GM19023 (cell line): ENCODE measurements around the gene RRBP1.

Experiments
- ATAC-seq: cut with Tn5 transposase; IDR thresholded peaks from one replicate; pipeline ENCODE4 v1.9.1; 2021; ENCODE audit warnings: mild to moderate bottlenecking, moderate library complexity; ENCODE audit not compliant: unreplicated experiment

The RRBP1 gene

GRCh38 chr20:17682103-17682888 is at the start of gene RRBP1:
Gene RRBP1, minus strand, starts transcription at chr20:17682242. Its CDS starts 21,735 bp downstream, at chr20:17660507.
- peak; percentile 91 for ATAC-seq

- ATAC-seq: no peak
Measured at GRCh38 chr20:17731233-17731632, 49.2 kb upstream of the RRBP1 start.

- ATAC-seq: no peak
Measured at GRCh38 chr20:17730071-17730470, 48.0 kb upstream of the RRBP1 start.

- ATAC-seq: no peak
Measured at GRCh38 chr20:17728074-17728473, 46.0 kb upstream of the RRBP1 start.

GRCh38 chr20:17727351-17727750 is 45.3 kb upstream of the RRBP1 start:
- ATAC-seq: no peak

- ATAC-seq: no peak
Measured at GRCh38 chr20:17726902-17727301, 44.9 kb upstream of the RRBP1 start.

- no peak for ATAC-seq
Measured at GRCh38 chr20:17725094-17725835, 43.2 kb upstream of the RRBP1 start.

GRCh38 chr20:17723301-17723691 is 41.3 kb upstream of the RRBP1 start:
- no peak for ATAC-seq

GRCh38 chr20:17722493-17723300 is 40.7 kb upstream of the RRBP1 start:
- ATAC-seq: no peak

- ATAC-seq: no peak
Measured at GRCh38 chr20:17721802-17722486, 39.9 kb upstream of the RRBP1 start.

- no peak for ATAC-seq
Measured at GRCh38 chr20:17720755-17721154, 38.7 kb upstream of the RRBP1 start.

GRCh38 chr20:17716331-17716730 is 34.3 kb upstream of the RRBP1 start:
- ATAC-seq: no peak

- no peak for ATAC-seq
Measured at GRCh38 chr20:17715075-17715474, 33.0 kb upstream of the RRBP1 start.

GRCh38 chr20:17714597-17714996 is 32.6 kb upstream of the RRBP1 start:
- ATAC-seq: no peak

GRCh38 chr20:17712708-17713107 is 30.7 kb upstream of the RRBP1 start:
- no peak for ATAC-seq

- ATAC-seq: no peak
Measured at GRCh38 chr20:17712201-17712600, 30.2 kb upstream of the RRBP1 start.

- ATAC-seq: no peak
Measured at GRCh38 chr20:17711267-17711627, 29.2 kb upstream of the RRBP1 start.

- ATAC-seq: no peak
Measured at GRCh38 chr20:17710379-17711266, 28.6 kb upstream of the RRBP1 start.

- no peak for ATAC-seq
Measured at GRCh38 chr20:17709361-17710293, 27.6 kb upstream of the RRBP1 start.
